ENCODE results near the gene IL2.

DNA sequence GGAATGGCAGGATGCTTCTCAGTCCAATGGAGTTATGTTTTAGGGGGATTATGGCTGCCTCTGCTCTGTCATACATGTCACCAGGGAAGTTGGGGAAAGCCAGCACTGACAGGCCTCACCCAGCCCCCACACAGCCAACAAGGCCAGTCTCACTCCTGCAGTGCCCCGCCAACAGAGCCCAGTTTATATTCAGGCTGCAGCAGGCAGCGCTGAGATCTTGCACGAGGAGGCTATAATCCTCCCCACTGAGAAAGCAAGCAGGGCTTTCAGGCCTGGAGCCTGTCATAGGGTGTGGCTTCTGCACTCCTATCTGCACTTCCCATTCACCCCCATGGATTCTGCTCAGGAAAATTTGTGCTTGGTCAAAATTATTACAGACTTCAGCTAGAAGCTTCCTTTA, 52.7 kb downstream of the IL2 start:
- TF ChIP-seq CTCF (conservative IDR thresholded peaks at IDR 0.05) (no peak), ZFX (IDR thresholded peaks at IDR 0.05) (no peak)

Data from C4-2B (cell line).